Keratinocyte (primary cell): Measurements from ENCODE around the gene C19orf73.

Experiments used
- EZH2 ChIP-seq: IDR thresholded peaks from one replicate; pipeline ENCODE4 v1.6.1; 2012; ENCODE audit warnings: inconsistent platforms, mild to moderate bottlenecking, low read length, moderate library complexity
- TF ChIP-seq, protein P1 (sequence below), 3 experiments: IDR thresholded peaks in 1 of 3; conservative IDR thresholded peaks in 1 of 3; optimal IDR thresholded peaks in 1 of 3; 2 replicates in 2 of 3; 3 replicates in 1 of 3; pipeline versions ENCODE3 to v1.5.1; 2011; ENCODE audit warnings: low read length in 3 of 3, mild to moderate bottlenecking in 3 of 3, moderate library complexity in 2 of 3, control low read depth in 1 of 3, inconsistent platforms in 1 of 3; ENCODE audit not compliant: insufficient read depth in 2 of 3; ENCODE audit errors: extremely low read depth in 1 of 3

DNA sequence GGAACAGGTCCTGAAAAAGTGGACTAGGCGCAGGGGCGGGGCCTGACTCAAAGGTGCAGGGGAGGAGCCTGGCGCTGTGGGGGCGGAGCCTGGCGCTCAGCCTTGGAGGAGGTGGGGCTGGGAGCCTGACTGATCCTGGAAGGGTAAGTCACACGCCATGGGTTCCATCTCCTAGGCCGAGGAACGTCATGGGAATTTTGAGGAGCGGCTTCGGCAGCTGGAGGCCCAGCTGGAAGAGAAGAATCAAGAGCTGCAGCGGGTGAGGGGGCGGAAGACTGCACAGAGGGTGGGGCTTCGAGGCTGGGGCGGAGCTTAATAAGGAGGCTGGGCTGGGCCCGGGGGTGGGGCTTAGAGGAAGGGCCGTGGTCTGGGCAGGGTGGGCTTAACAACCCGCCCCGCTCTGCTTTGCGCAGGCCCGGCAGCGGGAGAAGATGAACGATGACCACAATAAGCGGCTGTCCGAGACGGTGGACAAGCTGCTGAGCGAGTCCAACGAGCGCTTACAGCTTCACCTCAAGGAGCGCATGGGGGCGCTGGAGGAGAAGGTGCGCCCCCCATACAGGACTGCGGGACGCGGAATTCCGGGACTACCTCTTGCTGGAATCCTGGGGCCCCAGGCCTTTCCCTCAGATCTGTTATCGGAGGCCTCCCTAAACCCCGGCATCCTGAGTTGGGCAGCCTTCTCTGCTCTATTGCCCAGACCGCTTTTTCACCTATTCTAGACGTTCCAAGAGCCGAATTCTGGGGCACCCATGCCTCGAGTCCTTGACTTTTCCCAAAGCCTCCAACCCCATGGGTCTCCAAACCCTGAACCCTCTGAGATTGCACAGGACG lies 14.9 kb upstream of the C19orf73 start:
- TF ChIP-seq, protein P1, sequence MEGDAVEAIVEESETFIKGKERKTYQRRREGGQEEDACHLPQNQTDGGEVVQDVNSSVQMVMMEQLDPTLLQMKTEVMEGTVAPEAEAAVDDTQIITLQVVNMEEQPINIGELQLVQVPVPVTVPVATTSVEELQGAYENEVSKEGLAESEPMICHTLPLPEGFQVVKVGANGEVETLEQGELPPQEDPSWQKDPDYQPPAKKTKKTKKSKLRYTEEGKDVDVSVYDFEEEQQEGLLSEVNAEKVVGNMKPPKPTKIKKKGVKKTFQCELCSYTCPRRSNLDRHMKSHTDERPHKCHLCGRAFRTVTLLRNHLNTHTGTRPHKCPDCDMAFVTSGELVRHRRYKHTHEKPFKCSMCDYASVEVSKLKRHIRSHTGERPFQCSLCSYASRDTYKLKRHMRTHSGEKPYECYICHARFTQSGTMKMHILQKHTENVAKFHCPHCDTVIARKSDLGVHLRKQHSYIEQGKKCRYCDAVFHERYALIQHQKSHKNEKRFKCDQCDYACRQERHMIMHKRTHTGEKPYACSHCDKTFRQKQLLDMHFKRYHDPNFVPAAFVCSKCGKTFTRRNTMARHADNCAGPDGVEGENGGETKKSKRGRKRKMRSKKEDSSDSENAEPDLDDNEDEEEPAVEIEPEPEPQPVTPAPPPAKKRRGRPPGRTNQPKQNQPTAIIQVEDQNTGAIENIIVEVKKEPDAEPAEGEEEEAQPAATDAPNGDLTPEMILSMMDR (optimal IDR thresholded peaks at IDR 0.05 in 1 of 3, IDR thresholded peaks at IDR 0.05 in 1 of 3, conservative IDR thresholded peaks at IDR 0.05 in 1 of 3; ENCODE audit: extremely low read depth in 1 of 3, insufficient read depth in 2 of 3, low read length in 3 of 3): no peak
- TF ChIP-seq EZH2: no peak
